ENCODE data around the gene LRRC71.

DNA sequence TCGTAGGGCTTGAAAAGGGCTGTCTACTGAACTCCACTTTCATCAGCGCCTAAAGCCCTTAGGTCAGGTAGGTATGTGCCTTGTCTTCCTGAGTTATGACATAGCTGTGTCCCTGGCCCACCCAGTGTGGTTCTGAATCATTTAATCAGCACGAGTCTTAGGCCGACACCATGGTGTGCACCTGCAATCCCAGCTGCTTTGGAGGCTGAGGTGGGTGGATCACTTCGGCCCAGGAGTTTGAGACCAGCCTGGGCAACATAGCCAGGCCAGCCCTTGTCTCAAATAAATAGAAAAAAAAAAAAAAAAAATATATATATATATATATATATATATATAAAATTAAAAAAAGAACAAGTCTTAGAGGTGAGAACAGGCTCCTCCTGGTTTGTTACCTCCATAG, 15.8 kb downstream of the LRRC71 start:
- TF ChIP-seq EZH2 (IDR thresholded peaks at IDR 0.05; ENCODE audit: insufficient read depth, poor library complexity, severe bottlenecking) (no peak), EZH2phosphoT487 (IDR thresholded peaks at IDR 0.05; ENCODE audit: insufficient read depth, low read depth) (no peak)
